KMS-11 (cell line): ENCODE measurements around the gene ABCC5.

Source experiments
- H2AFZ ChIP-seq: fragments of 200-600 bp; sonication (generic); 2 replicates; pipeline ENCODE4 v1.6.1; 2016; ENCODE audit warnings: antibody characterized with exemption, mixed run types, low read depth
- H3K27ac ChIP-seq: fragments of 200-600 bp; sonication (generic); 2 replicates; pipeline ENCODE4 v1.6.1; 2016; ENCODE audit warnings: mild to moderate bottlenecking, mixed run types
- H3K27me3 ChIP-seq: fragments of 200-600 bp; sonication (generic); 2 replicates; pipeline ENCODE4 v1.6.1; 2017; ENCODE audit warnings: mild to moderate bottlenecking, low read depth, mixed run types, moderate library complexity; ENCODE audit not compliant: insufficient read depth
- H3K36me3 ChIP-seq: fragments of 200-600 bp; sonication (generic); 2 replicates; pipeline ENCODE4 v1.6.1; 2017; ENCODE audit warnings: mild to moderate bottlenecking, mixed run types; ENCODE audit not compliant: insufficient read depth
- H3K4me1 ChIP-seq: fragments of 200-600 bp; sonication (generic); 2 replicates; pipeline ENCODE4 v1.6.1; 2016; ENCODE audit warnings: mild to moderate bottlenecking, low read depth, mixed run types; ENCODE audit not compliant: poor library complexity, severe bottlenecking
- H3K4me2 ChIP-seq: fragments of 200-600 bp; sonication (generic); 2 replicates; pipeline ENCODE4 v1.7.0; 2016; ENCODE audit warnings: mild to moderate bottlenecking, mixed run types
- H3K4me3 ChIP-seq: fragments of 200-600 bp; sonication (generic); IDR thresholded peaks from 2 replicates; pipeline ENCODE4 v1.6.1; 2017; ENCODE audit warnings: low read depth, low read length, mixed read lengths; ENCODE audit not compliant: insufficient read depth
- H3K79me2 ChIP-seq: fragments of 200-600 bp; sonication (generic); 2 replicates; pipeline ENCODE4 v1.6.1; 2016; ENCODE audit warnings: low read depth, mixed run types; ENCODE audit not compliant: insufficient read depth
- H3K9ac ChIP-seq: fragments of 200-600 bp; sonication (generic); 2 replicates; pipeline ENCODE4 v1.6.1; 2016; ENCODE audit warnings: mild to moderate bottlenecking, mixed run types
- H4K20me1 ChIP-seq: fragments of 200-600 bp; sonication (generic); 2 replicates; pipeline ENCODE4 v1.6.1; 2016; ENCODE audit warnings: mild to moderate bottlenecking, mixed run types; ENCODE audit not compliant: insufficient read depth
- CTCF ChIP-seq: fragments of 200-600 bp; sonication (generic); conservative IDR thresholded peaks from 2 replicates; pipeline ENCODE4 v1.6.1; 2017; ENCODE audit warnings: low read depth, mild to moderate bottlenecking, antibody characterized with exemption, low read length, moderate library complexity, mixed read lengths

Gene ABCC5

GRCh38 chr3:183921096-183921495, 96.6 kb downstream of the ABCC5 start:
- TF ChIP-seq CTCF, result no peak
- Histone ChIP-seq H3K4me2 (peak overlapping the region; percentile 31; the same call in 1 of the 2 replicates), H3K4me1 (peaks cover 13% of the 10 kb centered on the region), H3K36me3 (no peaks in the 10 kb centered on the region), H3K4me3 (no peak overlapping the region), H4K20me1 (no peaks in the 10 kb centered on the region), H3K79me2 (no peaks in the 10 kb centered on the region), H3K27me3 (no peaks in the 10 kb centered on the region), H2AFZ (no peak overlapping the region), H3K9ac (no peak overlapping the region), H3K27ac (no peak overlapping the region)

DNA sequence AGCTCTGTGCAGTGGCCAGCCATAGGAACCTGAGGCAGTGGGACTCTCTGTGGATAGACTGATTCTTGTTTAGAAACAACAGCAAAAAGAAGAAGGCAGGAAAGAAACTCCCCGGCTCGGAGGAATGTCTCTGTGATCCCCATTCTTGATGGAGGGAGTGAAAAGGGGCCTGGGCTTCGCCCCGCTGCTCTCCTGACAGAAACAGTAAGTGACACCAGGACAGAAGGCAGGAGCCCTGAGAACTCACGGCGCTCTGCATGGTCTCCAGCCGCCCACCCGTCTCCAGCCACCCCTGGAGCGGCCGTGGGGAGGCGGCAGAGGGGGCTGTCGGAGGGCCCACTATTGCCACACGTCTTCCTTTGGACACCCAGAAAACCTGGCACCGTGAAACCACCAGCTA, 97.3 kb downstream of the ABCC5 start:
- H2AFZ ChIP-seq, result no peak overlapping the region

DNA sequence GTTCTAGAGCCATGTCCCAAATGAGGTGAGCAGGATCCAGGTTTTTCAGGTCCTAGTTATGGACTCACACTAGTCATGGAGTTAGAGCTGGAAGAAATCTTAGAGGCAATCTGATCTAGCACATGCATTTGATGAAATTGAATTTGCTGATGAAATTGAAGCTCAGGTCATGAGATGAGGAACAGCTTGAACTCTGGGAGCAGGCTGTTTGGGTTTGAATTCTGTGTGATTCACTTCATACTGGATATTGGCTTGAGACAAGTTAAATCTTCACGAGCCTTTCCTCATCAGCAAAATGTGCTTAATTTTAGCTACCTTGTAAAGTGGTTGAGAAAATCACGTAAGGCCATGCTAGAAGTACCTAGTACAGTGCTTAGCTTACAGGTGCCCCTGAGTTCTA, 99.5 kb downstream of the ABCC5 start:
- no peak overlapping the region; the same call in 1 of the 2 replicates for H3K27ac ChIP-seq
- H3K79me2 ChIP-seq, result no peaks in the 10 kb centered on the region
- H3K4me1 ChIP-seq, result peaks cover 13% of the 10 kb centered on the region
- no peak overlapping the region for H3K4me3 ChIP-seq
- no peaks in the 10 kb centered on the region for H4K20me1 ChIP-seq
- H3K27me3 ChIP-seq, result no peaks in the 10 kb centered on the region
- H2AFZ ChIP-seq, result no peak overlapping the region
- H3K9ac ChIP-seq, result no peak overlapping the region
- H3K4me2 ChIP-seq, result no peak overlapping the region
- H3K36me3 ChIP-seq, result no peaks in the 10 kb centered on the region
- no peak for TF ChIP-seq CTCF

More for the DNA sequence above, 97.3 kb downstream of the ABCC5 start:
- Histone ChIP-seq H3K4me1 (peaks cover 13% of the 10 kb centered on the region), H3K4me2 (peak overlapping the region; percentile 31; the same call in 1 of the 2 replicates), H3K79me2 (no peaks in the 10 kb centered on the region), H3K9ac (no peak overlapping the region), H3K27me3 (no peaks in the 10 kb centered on the region), H4K20me1 (no peaks in the 10 kb centered on the region), H3K36me3 (no peaks in the 10 kb centered on the region), H3K4me3 (no peak overlapping the region), H3K27ac (no peak overlapping the region)
- no peak for TF ChIP-seq CTCF

DNA sequence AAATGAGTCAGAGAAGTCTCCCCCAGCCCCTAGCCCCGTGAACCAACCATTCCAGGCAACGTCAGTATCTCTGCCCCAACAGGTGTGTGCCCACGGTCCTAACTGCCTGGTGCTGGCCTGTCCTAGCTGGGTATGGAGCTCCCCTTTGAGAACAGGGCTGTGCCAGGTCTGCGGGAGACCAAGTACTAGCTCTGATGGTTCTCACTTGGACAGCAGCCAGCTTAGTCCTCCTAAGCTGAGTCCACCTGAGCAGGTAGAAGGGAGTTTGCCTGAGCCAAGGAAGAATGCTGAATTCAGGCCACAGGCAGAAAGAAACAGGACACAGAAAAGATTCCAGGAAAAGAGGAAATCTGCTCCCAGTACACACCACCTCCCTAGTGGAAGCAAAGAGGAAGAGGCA, 99.9 kb downstream of the ABCC5 start:
- Histone ChIP-seq H2AFZ (no peak overlapping the region), H3K4me2 (no peak overlapping the region), H3K4me1 (peaks cover 13% of the 10 kb centered on the region), H3K27me3 (no peaks in the 10 kb centered on the region), H3K36me3 (no peaks in the 10 kb centered on the region), H4K20me1 (no peaks in the 10 kb centered on the region), H3K4me3 (no peak overlapping the region), H3K79me2 (no peaks in the 10 kb centered on the region), H3K9ac (no peak overlapping the region), H3K27ac (no peak overlapping the region)
- TF ChIP-seq CTCF, result no peak
